ENCODE measurements around the gene ATXN1.
A peak's percentile ranks its signal among the peaks of the same experiment; 100 is the strongest.

The ATXN1 gene

GRCh38 chr6:16667509-16667908 lies 93.8 kb downstream of the ATXN1 start:
- Histone ChIP-seq H3K9ac (ENCODE audit: low read length) (no peak overlapping the region), H3K4ac (ENCODE audit: low read depth in 1 of 2, low read length in 2 of 2) (no peak overlapping the region), H4K8ac (ENCODE audit: low read length) (no peak overlapping the region), H4K91ac (ENCODE audit: low read length) (no peak overlapping the region), H3K23ac (ENCODE audit: low read length in 2 of 2) (no peak overlapping the region), H3K27ac (ENCODE audit: low read length, poor library complexity, severe bottlenecking) (no peak overlapping the region), H2BK15ac (ENCODE audit: low read depth, poor library complexity, severe bottlenecking) (no peak overlapping the region), H3K4me2 (ENCODE audit: low read length, poor library complexity, severe bottlenecking) (no peak overlapping the region), H3K79me1 (replicated peaks; ENCODE audit: low read length, poor library complexity, severe bottlenecking) (peaks cover 15% of the 10 kb centered on the region), H3K4me1 (ENCODE audit: control insufficient read depth, insufficient read depth, low read depth, low read length) (peaks cover 4% of the 10 kb centered on the region), H3K18ac (ENCODE audit: low read depth in 1 of 2, low read length in 2 of 2) (no peak overlapping the region), H3K4me3 (ENCODE audit: insufficient read depth in 1 of 2, low read depth in 1 of 2, low read length in 2 of 2) (no peak overlapping the region), H3K27me3 (ENCODE audit: control insufficient read depth in 1 of 2, insufficient read depth in 1 of 2, low read length in 2 of 2) (no peaks in the 10 kb centered on the region), H3K14ac (ENCODE audit: low read length in 2 of 2) (no peak overlapping the region), H2AFZ (ENCODE audit: low read depth, low read length) (no peak overlapping the region), H3K36me3 (ENCODE audit: control insufficient read depth in 1 of 2, insufficient read depth in 2 of 2, low read depth in 1 of 2, low read length in 2 of 2) (no peaks in the 10 kb centered on the region), H2AK5ac (ENCODE audit: low read length, severe bottlenecking) (no peak overlapping the region), H2BK12ac (ENCODE audit: low read length in 2 of 2) (no peak overlapping the region), H2BK5ac (ENCODE audit: low read depth, low read length, poor library complexity, severe bottlenecking) (no peak overlapping the region), H3K9me3 (ENCODE audit: control insufficient read depth, low read length) (no peaks in the 10 kb centered on the region), H2BK120ac (ENCODE audit: low read depth, low read length) (no peak overlapping the region)
- DNase-seq = peak; percentile 35
- WGBS = 68% methylated on average over 3 of the region's 4 CpGs

GRCh38 chr6:16665992-16666391 lies 95.3 kb downstream of the ATXN1 start:
- H2AFZ ChIP-seq (ENCODE audit: low read depth, low read length) = no peak overlapping the region
- H2AK5ac ChIP-seq (ENCODE audit: low read length, severe bottlenecking) = no peak overlapping the region
- H4K91ac ChIP-seq (ENCODE audit: low read length) = no peak overlapping the region
- H3K4ac ChIP-seq (ENCODE audit: low read depth in 1 of 2, low read length in 2 of 2) = no peak overlapping the region
- H2BK12ac ChIP-seq (ENCODE audit: low read length in 2 of 2) = no peak overlapping the region
- no peak overlapping the region for H4K8ac ChIP-seq (ENCODE audit: low read length)
- H3K27ac ChIP-seq (ENCODE audit: low read length, poor library complexity, severe bottlenecking) = no peak overlapping the region
- no peak overlapping the region for H3K14ac ChIP-seq (ENCODE audit: low read length in 2 of 2)
- H3K79me1 ChIP-seq (replicated peaks; ENCODE audit: low read length, poor library complexity, severe bottlenecking) = peaks cover 16% of the 10 kb centered on the region
- H3K18ac ChIP-seq (ENCODE audit: low read depth in 1 of 2, low read length in 2 of 2) = no peak overlapping the region
- H3K4me3 ChIP-seq (ENCODE audit: insufficient read depth in 1 of 2, low read depth in 1 of 2, low read length in 2 of 2) = no peak overlapping the region
- WGBS = no CpG with 5 or more reads among the region's 2 CpGs
- no peak overlapping the region for H2BK15ac ChIP-seq (ENCODE audit: low read depth, poor library complexity, severe bottlenecking)
- H3K36me3 ChIP-seq (ENCODE audit: control insufficient read depth in 1 of 2, insufficient read depth in 2 of 2, low read depth in 1 of 2, low read length in 2 of 2) = peaks cover 3% of the 10 kb centered on the region in 2 experiments
- no peak overlapping the region for H3K9ac ChIP-seq (ENCODE audit: low read length)
- peaks cover 4% of the 10 kb centered on the region for H3K4me1 ChIP-seq (ENCODE audit: control insufficient read depth, insufficient read depth, low read depth, low read length)
- H3K27me3 ChIP-seq (ENCODE audit: control insufficient read depth in 1 of 2, insufficient read depth in 1 of 2, low read length in 2 of 2) = no peaks in the 10 kb centered on the region
- no peak overlapping the region for H3K4me2 ChIP-seq (ENCODE audit: low read length, poor library complexity, severe bottlenecking)
- H3K23ac ChIP-seq (ENCODE audit: low read length in 2 of 2) = no peak overlapping the region
- no peak overlapping the region for H2BK5ac ChIP-seq (ENCODE audit: low read depth, low read length, poor library complexity, severe bottlenecking)
- DNase-seq = no peak
- no peak overlapping the region for H2BK120ac ChIP-seq (ENCODE audit: low read depth, low read length)
- peaks cover 9% of the 10 kb centered on the region for H3K9me3 ChIP-seq (ENCODE audit: control insufficient read depth, low read length)

GRCh38 chr6:16665182-16665581 lies 96.1 kb downstream of the ATXN1 start:
- H2BK12ac ChIP-seq (ENCODE audit: low read length in 2 of 2) = no peak overlapping the region
- no peak overlapping the region for H3K27ac ChIP-seq (ENCODE audit: low read length, poor library complexity, severe bottlenecking)
- peaks cover 3% of the 10 kb centered on the region in 2 experiments for H3K36me3 ChIP-seq (ENCODE audit: control insufficient read depth in 1 of 2, insufficient read depth in 2 of 2, low read depth in 1 of 2, low read length in 2 of 2)
- no peak overlapping the region for H3K18ac ChIP-seq (ENCODE audit: low read depth in 1 of 2, low read length in 2 of 2)
- no peak overlapping the region for H3K9ac ChIP-seq (ENCODE audit: low read length)
- no peak overlapping the region for H2BK120ac ChIP-seq (ENCODE audit: low read depth, low read length)
- H3K14ac ChIP-seq (ENCODE audit: low read length in 2 of 2) = no peak overlapping the region
- peaks cover 15% of the 10 kb centered on the region for H3K79me1 ChIP-seq (replicated peaks; ENCODE audit: low read length, poor library complexity, severe bottlenecking)
- H3K4me2 ChIP-seq (ENCODE audit: low read length, poor library complexity, severe bottlenecking) = no peak overlapping the region
- DNase-seq = no peak
- H3K27me3 ChIP-seq (ENCODE audit: control insufficient read depth in 1 of 2, insufficient read depth in 1 of 2, low read length in 2 of 2) = no peaks in the 10 kb centered on the region
- H4K91ac ChIP-seq (ENCODE audit: low read length) = no peak overlapping the region
- no peak overlapping the region for H3K23ac ChIP-seq (ENCODE audit: low read length in 2 of 2)
- no peak overlapping the region for H4K8ac ChIP-seq (ENCODE audit: low read length)
- no peak overlapping the region for H3K4me3 ChIP-seq (ENCODE audit: insufficient read depth in 1 of 2, low read depth in 1 of 2, low read length in 2 of 2)
- no peak overlapping the region for H2BK5ac ChIP-seq (ENCODE audit: low read depth, low read length, poor library complexity, severe bottlenecking)
- no peak overlapping the region for H2BK15ac ChIP-seq (ENCODE audit: low read depth, poor library complexity, severe bottlenecking)
- peaks cover 4% of the 10 kb centered on the region for H3K4me1 ChIP-seq (ENCODE audit: control insufficient read depth, insufficient read depth, low read depth, low read length)
- H3K4ac ChIP-seq (ENCODE audit: low read depth in 1 of 2, low read length in 2 of 2) = no peak overlapping the region
- H2AK5ac ChIP-seq (ENCODE audit: low read length, severe bottlenecking) = no peak overlapping the region
- WGBS = no CpG with 5 or more reads among the region's 1 CpG
- H3K9me3 ChIP-seq (ENCODE audit: control insufficient read depth, low read length) = peaks cover 9% of the 10 kb centered on the region
- no peak overlapping the region for H2AFZ ChIP-seq (ENCODE audit: low read depth, low read length)

- Histone ChIP-seq H3K9me3 (ENCODE audit: control insufficient read depth, low read length) (peaks cover 9% of the 10 kb centered on the region), H3K9ac (ENCODE audit: low read length) (no peak overlapping the region), H3K4me1 (ENCODE audit: control insufficient read depth, insufficient read depth, low read depth, low read length) (no peaks in the 10 kb centered on the region), H3K18ac (ENCODE audit: low read depth in 1 of 2, low read length in 2 of 2) (no peak overlapping the region), H2BK120ac (ENCODE audit: low read depth, low read length) (no peak overlapping the region), H3K79me1 (replicated peaks; ENCODE audit: low read length, poor library complexity, severe bottlenecking) (peaks cover 10% of the 10 kb centered on the region), H2BK12ac (ENCODE audit: low read length in 2 of 2) (no peak overlapping the region), H3K36me3 (ENCODE audit: control insufficient read depth in 1 of 2, insufficient read depth in 2 of 2, low read depth in 1 of 2, low read length in 2 of 2) (peaks cover 3% of the 10 kb centered on the region in 2 experiments), H3K27me3 (ENCODE audit: control insufficient read depth in 1 of 2, insufficient read depth in 1 of 2, low read length in 2 of 2) (no peaks in the 10 kb centered on the region), H3K4me3 (ENCODE audit: insufficient read depth in 1 of 2, low read depth in 1 of 2, low read length in 2 of 2) (no peak overlapping the region), H3K4ac (ENCODE audit: low read depth in 1 of 2, low read length in 2 of 2) (no peak overlapping the region), H3K27ac (ENCODE audit: low read length, poor library complexity, severe bottlenecking) (no peak overlapping the region), H2AK5ac (ENCODE audit: low read length, severe bottlenecking) (no peak overlapping the region), H4K91ac (ENCODE audit: low read length) (no peak overlapping the region), H3K23ac (ENCODE audit: low read length in 2 of 2) (no peak overlapping the region), H4K8ac (ENCODE audit: low read length) (no peak overlapping the region), H3K4me2 (ENCODE audit: low read length, poor library complexity, severe bottlenecking) (no peak overlapping the region), H2BK5ac (ENCODE audit: low read depth, low read length, poor library complexity, severe bottlenecking) (no peak overlapping the region), H2AFZ (ENCODE audit: low read depth, low read length) (no peak overlapping the region), H2BK15ac (ENCODE audit: low read depth, poor library complexity, severe bottlenecking) (no peak overlapping the region), H3K14ac (ENCODE audit: low read length in 2 of 2) (no peak overlapping the region)
- 100% methylated on average over 1 of the region's 1 CpG for WGBS
- no peak for DNase-seq
Measured at GRCh38 chr6:16663901-16664300, 97.4 kb downstream of the ATXN1 start.
